PFSK-1 (cell line): ENCODE results near the gene DSTYK.

Source experiments
- FOXP2 ChIP-seq: optimal IDR thresholded peaks from 2 replicates; pipeline ENCODE3; 2011; ENCODE audit warnings: borderline replicate concordance, control low read depth, inconsistent platforms; ENCODE audit not compliant: insufficient read depth; ENCODE audit errors: extremely low read length, extremely low read depth
- POLR2AphosphoS5 ChIP-seq: IDR thresholded peaks from 2 replicates; pipeline ENCODE4 v1.6.1; 2012; ENCODE audit warnings: low read depth, mild to moderate bottlenecking, control low read depth, low read length, moderate library complexity
- SIN3A ChIP-seq: IDR thresholded peaks from 2 replicates; pipeline ENCODE4 v1.6.1; 2012; ENCODE audit warnings: mild to moderate bottlenecking, low read length, moderate library complexity, borderline replicate concordance; ENCODE audit not compliant: insufficient read depth
- TAF1 ChIP-seq: IDR thresholded peaks from 2 replicates; pipeline ENCODE4 v1.6.1; 2012; ENCODE audit warnings: low read length, control low read depth, borderline replicate concordance; ENCODE audit not compliant: insufficient read depth
- TF ChIP-seq, protein P1 (sequence below), 2 experiments: IDR thresholded peaks; 2 replicates each; pipeline versions ENCODE4 v1.6.1 to v1.8.0; 2011 to 2012; ENCODE audit warnings: low read depth in 2 of 2, low read length in 2 of 2, control low read depth in 1 of 2, inconsistent platforms in 1 of 2, mild to moderate bottlenecking in 1 of 2, moderate library complexity in 1 of 2; ENCODE audit not compliant: insufficient read depth in 1 of 2

DNA sequence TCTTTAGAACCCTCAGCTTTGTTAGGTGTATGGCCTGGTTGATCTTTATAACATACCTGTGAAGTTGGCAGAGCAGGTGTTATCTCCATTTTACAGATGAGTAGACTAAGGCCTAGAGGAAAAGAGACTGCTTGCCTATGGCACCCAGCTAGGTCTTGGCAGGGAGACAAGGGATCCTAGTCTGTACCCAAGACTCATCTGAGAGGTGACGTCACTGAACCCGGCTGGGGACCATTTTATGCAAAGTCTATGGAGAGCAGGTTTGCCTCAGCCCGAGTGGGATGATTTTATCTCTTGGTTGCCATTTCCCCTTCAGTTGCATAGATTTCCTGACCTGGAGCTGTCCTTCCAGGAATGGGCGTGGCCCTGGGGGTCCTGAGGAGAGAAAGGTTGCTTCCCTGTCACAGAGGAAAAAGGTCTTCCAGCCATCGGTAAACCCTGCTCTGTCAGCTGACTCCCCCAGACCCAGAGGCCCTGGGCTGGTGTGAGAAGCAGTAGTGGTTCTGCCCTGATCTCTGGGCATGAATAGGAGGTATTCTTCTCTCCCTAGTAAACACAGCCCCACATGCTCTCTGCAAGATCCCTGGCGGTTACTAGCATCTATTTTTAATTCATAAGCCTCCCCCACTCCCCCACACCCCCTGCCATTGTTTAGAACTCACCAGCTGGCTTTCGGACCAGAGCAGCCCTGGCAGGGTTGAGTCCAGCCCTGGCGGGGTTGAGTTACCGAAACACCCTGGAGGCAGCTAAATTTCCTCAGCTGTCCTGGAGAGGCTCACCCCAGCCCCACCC is 35.8 kb upstream of the DSTYK start:
- TF ChIP-seq POLR2AphosphoS5: no peak
- TF ChIP-seq TAF1: no peak
- TF ChIP-seq, protein P1, sequence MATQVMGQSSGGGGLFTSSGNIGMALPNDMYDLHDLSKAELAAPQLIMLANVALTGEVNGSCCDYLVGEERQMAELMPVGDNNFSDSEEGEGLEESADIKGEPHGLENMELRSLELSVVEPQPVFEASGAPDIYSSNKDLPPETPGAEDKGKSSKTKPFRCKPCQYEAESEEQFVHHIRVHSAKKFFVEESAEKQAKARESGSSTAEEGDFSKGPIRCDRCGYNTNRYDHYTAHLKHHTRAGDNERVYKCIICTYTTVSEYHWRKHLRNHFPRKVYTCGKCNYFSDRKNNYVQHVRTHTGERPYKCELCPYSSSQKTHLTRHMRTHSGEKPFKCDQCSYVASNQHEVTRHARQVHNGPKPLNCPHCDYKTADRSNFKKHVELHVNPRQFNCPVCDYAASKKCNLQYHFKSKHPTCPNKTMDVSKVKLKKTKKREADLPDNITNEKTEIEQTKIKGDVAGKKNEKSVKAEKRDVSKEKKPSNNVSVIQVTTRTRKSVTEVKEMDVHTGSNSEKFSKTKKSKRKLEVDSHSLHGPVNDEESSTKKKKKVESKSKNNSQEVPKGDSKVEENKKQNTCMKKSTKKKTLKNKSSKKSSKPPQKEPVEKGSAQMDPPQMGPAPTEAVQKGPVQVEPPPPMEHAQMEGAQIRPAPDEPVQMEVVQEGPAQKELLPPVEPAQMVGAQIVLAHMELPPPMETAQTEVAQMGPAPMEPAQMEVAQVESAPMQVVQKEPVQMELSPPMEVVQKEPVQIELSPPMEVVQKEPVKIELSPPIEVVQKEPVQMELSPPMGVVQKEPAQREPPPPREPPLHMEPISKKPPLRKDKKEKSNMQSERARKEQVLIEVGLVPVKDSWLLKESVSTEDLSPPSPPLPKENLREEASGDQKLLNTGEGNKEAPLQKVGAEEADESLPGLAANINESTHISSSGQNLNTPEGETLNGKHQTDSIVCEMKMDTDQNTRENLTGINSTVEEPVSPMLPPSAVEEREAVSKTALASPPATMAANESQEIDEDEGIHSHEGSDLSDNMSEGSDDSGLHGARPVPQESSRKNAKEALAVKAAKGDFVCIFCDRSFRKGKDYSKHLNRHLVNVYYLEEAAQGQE (IDR thresholded peaks at IDR 0.05; ENCODE audit: insufficient read depth in 1 of 2, low read depth in 2 of 2, low read length in 2 of 2): no peak
- no peak for TF ChIP-seq SIN3A
- no peak for TF ChIP-seq FOXP2
